H1 (cell line): ENCODE data around the gene ITPKB. TPM values are rescaled to one million over a fixed set of nuclear protein-coding genes. Genes with fewer than 3 reads are reported as not detected.

Experiments used
- CTCF ChIA-PET: fragments of 300-600 bp; sonication (Branson Sonifier 250); formaldehyde crosslinking; loops from one replicate; lab custom pipeline; 2021; ENCODE audit not compliant: partially characterized antibody; lab: Charles Lee
- POLR2A ChIA-PET: fragments of 300-600 bp; sonication (Branson Sonifier 250); formaldehyde crosslinking; loops from one replicate; lab custom pipeline; 2021; ENCODE audit warnings: inconsistent platforms; ENCODE audit not compliant: partially characterized antibody; lab: Charles Lee
- DNase-seq, 2 experiments: peaks; one replicate each; pipeline versions ENCODE4 v3.0.0 to v3.0.0-alpha.2; 2010 to 2022; ENCODE audit warnings: low spot score in 2 of 2, low read depth in 1 of 2, mixed read lengths in 1 of 2
- FAIRE-seq: peaks from 2 replicates; lab custom pipeline; 2011; peaks lifted over from hg19 to GRCh38; lab: Jason Lieb, UNC
- H2AFZ ChIP-seq: 2 replicates; pipeline ENCODE4 v1.8.1; 2012; ENCODE audit warnings: low read length, inconsistent platforms
- H2AK5ac ChIP-seq: 2 replicates; pipeline ENCODE4 v1.6.1; 2013; ENCODE audit warnings: low read depth, low read length
- H2BK120ac ChIP-seq: replicated peaks from 2 replicates; pipeline ENCODE3; 2013; ENCODE audit warnings: low read depth, low read length, inconsistent platforms
- H2BK12ac ChIP-seq: 2 replicates; pipeline ENCODE4 v1.6.1; 2013; ENCODE audit warnings: low read depth, low read length
- H2BK15ac ChIP-seq: 2 replicates; pipeline ENCODE4 v1.6.1; 2013; ENCODE audit warnings: low read length
- H2BK20ac ChIP-seq: 2 replicates; pipeline ENCODE4 v1.6.1; 2013; ENCODE audit warnings: low read length
- H2BK5ac ChIP-seq: 2 replicates; pipeline ENCODE4 v1.6.1; 2013; ENCODE audit warnings: low read depth, low read length
- H3K14ac ChIP-seq: 2 replicates; pipeline ENCODE4 v1.6.1; 2013; ENCODE audit warnings: inconsistent platforms; ENCODE audit not compliant: insufficient read length
- H3K18ac ChIP-seq: 2 replicates; pipeline ENCODE4 v1.6.1; 2013; ENCODE audit warnings: low read length; ENCODE audit errors: extremely low read depth
- H3K23ac ChIP-seq: 2 replicates; pipeline ENCODE4 v1.6.1; 2013; ENCODE audit warnings: inconsistent platforms; ENCODE audit not compliant: insufficient read length
- H3K23me2 ChIP-seq: 2 replicates; pipeline ENCODE4 v1.6.1; 2013; ENCODE audit warnings: low read depth, low read length
- H3K27ac ChIP-seq: 2 replicates; pipeline ENCODE4 v1.6.1; 2011; ENCODE audit warnings: low read depth, low read length, inconsistent platforms
- H3K27me3 ChIP-seq, 4 experiments: replicated peaks in 1 of 4; 1 replicate in 1 of 4; 2 replicates in 3 of 4; pipeline versions ENCODE4 v1.6.1 to v1.8.1; 2011 to 2013; ENCODE audit warnings: low read length in 3 of 4, mild to moderate bottlenecking in 3 of 4, inconsistent platforms in 2 of 4, mixed read lengths in 2 of 4, moderate library complexity in 1 of 4; ENCODE audit not compliant: control insufficient read depth in 3 of 4, insufficient read depth in 3 of 4; ENCODE audit errors: extremely low read depth in 1 of 4
- H3K36me3 ChIP-seq, 4 experiments: 2 replicates each; pipeline versions ENCODE4 v1.6.1 to v1.8.1; 2011 to 2013; ENCODE audit warnings: mild to moderate bottlenecking in 4 of 4, low read length in 3 of 4, moderate library complexity in 2 of 4, control low read depth in 1 of 4, inconsistent platforms in 1 of 4; ENCODE audit not compliant: insufficient read depth in 4 of 4, control insufficient read depth in 2 of 4
- H3K4ac ChIP-seq: replicated peaks from 2 replicates; pipeline ENCODE3; 2013; ENCODE audit warnings: low read length, low read depth, mixed read lengths, inconsistent platforms; ENCODE audit not compliant: insufficient read length
- H3K4me1 ChIP-seq, 4 experiments: replicated peaks in 1 of 4; 1 replicate in 1 of 4; 2 replicates in 3 of 4; pipeline versions ENCODE4 v1.6.1 to v1.8.1; 2011 to 2013; ENCODE audit warnings: low read length in 3 of 4, inconsistent platforms in 2 of 4, mixed read lengths in 1 of 4; ENCODE audit not compliant: insufficient read depth in 4 of 4, control insufficient read depth in 3 of 4
- H3K4me2 ChIP-seq, 2 experiments: 2 replicates each; pipeline versions ENCODE4 v1.6.1 to v1.8.1; 2011 to 2013; ENCODE audit warnings: low read depth in 2 of 2, low read length in 2 of 2, control low read depth in 1 of 2, inconsistent platforms in 1 of 2, mild to moderate bottlenecking in 1 of 2; ENCODE audit not compliant: insufficient read depth in 1 of 2
- H3K4me3 ChIP-seq, 4 experiments: fragments of 200-600, 300-600 bp in 1 of 4; sonication (generic), shearing (Covaris generic), sonication (Bioruptor Twin) in 1 of 4; 2 replicates each; pipeline versions ENCODE4 v1.5.1 to v1.8.1; 2011 to 2016; ENCODE audit warnings: low read length in 4 of 4, low read depth in 3 of 4, control low read depth in 2 of 4, inconsistent platforms in 2 of 4, mild to moderate bottlenecking in 2 of 4, mixed read lengths in 1 of 4, moderate library complexity in 1 of 4; ENCODE audit not compliant: insufficient read depth in 2 of 4; ENCODE audit errors: extremely low read depth in 1 of 4
- H3K56ac ChIP-seq: replicated peaks from 2 replicates; pipeline ENCODE3; 2013; ENCODE audit warnings: low read depth, mild to moderate bottlenecking, mixed read lengths, low read length, inconsistent platforms; ENCODE audit not compliant: insufficient read length
- H3K79me1 ChIP-seq: 2 replicates; pipeline ENCODE4 v1.6.1; 2013; ENCODE audit warnings: low read depth, low read length, control low read depth
- H3K79me2 ChIP-seq, 2 experiments: 2 replicates each; pipeline versions ENCODE4 v1.6.1 to v1.8.1; 2012 to 2013; ENCODE audit warnings: low read length in 2 of 2, mild to moderate bottlenecking in 2 of 2, inconsistent platforms in 1 of 2; ENCODE audit not compliant: insufficient read depth in 2 of 2, control insufficient read depth in 1 of 2
- H3K9ac ChIP-seq, 4 experiments: replicated peaks in 1 of 4; 1 replicate in 1 of 4; 2 replicates in 3 of 4; pipeline versions ENCODE4 v1.6.1 to v1.8.1; 2011 to 2013; ENCODE audit warnings: low read depth in 3 of 4, low read length in 3 of 4, control low read depth in 2 of 4, mild to moderate bottlenecking in 2 of 4, moderate library complexity in 2 of 4, inconsistent platforms in 1 of 4; ENCODE audit errors: extremely low read depth in 1 of 4
- H3K9me3 ChIP-seq, 2 experiments: 2 replicates each; pipeline versions ENCODE4 v1.6.1 to v1.8.1; 2012 to 2013; ENCODE audit warnings: mild to moderate bottlenecking in 2 of 2, moderate library complexity in 2 of 2, control low read depth in 1 of 2, inconsistent platforms in 1 of 2, low read depth in 1 of 2, low read length in 1 of 2, mixed read lengths in 1 of 2; ENCODE audit not compliant: insufficient read depth in 2 of 2
- H4K20me1 ChIP-seq, 2 experiments: replicated peaks in 1 of 2; 2 replicates each; pipeline versions ENCODE3 to v1.8.1; 2011 to 2013; ENCODE audit warnings: inconsistent platforms in 2 of 2, low read length in 2 of 2, mild to moderate bottlenecking in 1 of 2; ENCODE audit not compliant: insufficient read depth in 2 of 2, control insufficient read depth in 1 of 2
- H4K5ac ChIP-seq: 2 replicates; pipeline ENCODE4 v1.6.1; 2013; ENCODE audit warnings: low read length, low read depth, mixed read lengths, inconsistent platforms; ENCODE audit not compliant: insufficient read length
- H4K8ac ChIP-seq: 2 replicates; pipeline ENCODE4 v1.8.0; 2013; ENCODE audit warnings: mild to moderate bottlenecking, moderate library complexity, low read length, inconsistent platforms; ENCODE audit not compliant: insufficient read depth; ENCODE audit errors: extremely low read depth
- H4K91ac ChIP-seq: replicated peaks from 2 replicates; pipeline ENCODE3; 2013; ENCODE audit warnings: low read length, mixed read lengths, inconsistent platforms; ENCODE audit not compliant: insufficient read length
- ASH2L ChIP-seq: fragments of 200-600, 300-600 bp; sonication (generic); IDR thresholded peaks from one replicate; pipeline ENCODE4 v1.7.1; 2017; ENCODE audit warnings: low read length
- HDAC6 ChIP-seq: IDR thresholded peaks from one replicate; pipeline ENCODE4 v1.7.1; 2012; ENCODE audit warnings: low read depth, mild to moderate bottlenecking, inconsistent platforms, low read length, moderate library complexity
- MAFK ChIP-seq: IDR thresholded peaks from 2 replicates; pipeline ENCODE4 v1.6.1; 2012; ENCODE audit warnings: low read depth, mild to moderate bottlenecking, improper control_type of control experiment, low read length
- WGBS, 2 experiments: shearing (Covaris generic) in 1 of 2; methylation state at CpG; one replicate each; pipeline versions ENCODE4 v1.1.6 to v1.1.7; 2013 to 2015; ENCODE audit warnings: low lambda C conversion rate in 2 of 2, mixed read lengths in 2 of 2, inconsistent platforms in 1 of 2, low coverage in 1 of 2, missing lambda C conversion rate in 1 of 2; ENCODE audit not compliant: insufficient replicate concordance in 2 of 2, insufficient coverage in 1 of 2, insufficient read length in 1 of 2; ENCODE audit errors: extremely low coverage in 1 of 2, missing lambda C conversion rate in 1 of 2; 5-methylcytosine and 5-hydroxymethylcytosine counted together
- polyA plus RNA-seq, 7 experiments: library from polyadenylated mRNA; depleted of rRNA in 3 of 7; stranded (reverse) in 5 of 7; unstranded in 2 of 7; fragments of >200 nt in 5 of 7; fragments of 200-250 nt in 2 of 7; gene quantifications; 1 replicate in 5 of 7; 2 replicates in 1 of 7; 4 replicates in 1 of 7; pipeline versions ENCODE4 v1.2.1 to v1.2.3, GENCODE V29; 2011 to 2013; ENCODE audit warnings: missing spikeins in 2 of 7, mixed read lengths in 2 of 7
- total RNA-seq: library from RNA; stranded (reverse); fragmentation: NEBNext Ultra II Directional; extraction: Animal tissue kit (Norgen Biotek cat#: 25700); gene quantifications from 2 replicates; pipeline ENCODE4 v1.2.1, GENCODE V29; 2021

ITPKB gene
- total and polyA plus RNA-seq, 2 of the 8 experiments (the other 6 are each of a cell fraction or from before 2014, with no cell fraction given): 1.7 to 4.8 TPM

DNA sequence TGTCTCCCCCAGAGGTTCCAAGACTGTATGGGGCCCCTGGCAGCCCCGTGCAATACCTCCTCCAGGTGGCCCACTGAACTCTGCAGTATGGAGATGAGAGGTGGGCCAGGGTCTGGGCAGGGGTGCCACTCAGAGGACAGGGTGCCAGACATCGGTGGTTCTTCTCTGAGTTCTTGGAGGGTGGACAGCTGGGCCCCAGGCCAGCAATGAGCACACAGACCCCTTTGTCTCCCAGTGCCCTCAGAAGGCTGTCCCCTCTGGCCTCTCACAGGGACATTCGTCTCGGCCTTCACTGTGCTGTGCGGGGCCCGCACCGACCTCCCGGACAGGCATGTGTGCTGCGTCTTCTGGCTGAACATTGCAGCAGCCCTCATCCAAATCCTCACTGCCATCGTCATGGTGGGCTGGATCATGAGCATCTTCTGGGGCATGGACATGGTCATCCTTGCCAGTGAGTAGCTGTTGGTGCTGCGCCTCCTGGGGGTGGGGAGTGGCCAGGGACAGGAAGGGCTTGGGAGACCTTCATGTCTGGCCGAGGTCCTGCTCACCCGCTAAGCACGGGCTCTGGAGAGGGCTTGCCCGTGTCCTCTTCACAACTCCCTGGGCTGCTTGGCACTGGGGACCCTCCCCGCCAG, 142.4 kb downstream of the ITPKB start:
- H3K23ac ChIP-seq: no peak overlapping the region
- H3K79me1 ChIP-seq: no peaks in the 10 kb centered on the region
- no peak overlapping the region for H4K91ac ChIP-seq
- H3K14ac ChIP-seq: no peak overlapping the region
- H3K4ac ChIP-seq: no peak overlapping the region
- H2BK120ac ChIP-seq: no peak overlapping the region
- no peak overlapping the region for H2AFZ ChIP-seq
- H3K56ac ChIP-seq: no peak overlapping the region
- H2AK5ac ChIP-seq: no peak overlapping the region
- H2BK15ac ChIP-seq: 0 out of 2 replicates have a peak overlapping the region, but pooled peaks have one; percentile 16
- ChIA-PET POLR2A (no interaction called here), CTCF (interaction anchor here (1.2 to 2.9 kb wide), 2 partner anchors 10 to 11 kb away, joined by 5 to 9 read pairs; no protein-coding TSS in a partner anchor)
- no peak overlapping the region for H2BK5ac ChIP-seq
- no peak overlapping the region for H2BK12ac ChIP-seq
- no peak for DNase-seq
- 0 out of 2 replicates have a peak, but pooled peaks cover 2% of the 10 kb centered on the region for H3K23me2 ChIP-seq
- peaks cover 0 to 3% of the 10 kb centered on the region in 2 experiments; a peak in 1 of 4 replicates for H3K9me3 ChIP-seq
- H4K20me1 ChIP-seq: no peaks in the 10 kb centered on the region
- H3K27me3 ChIP-seq: no peaks in the 10 kb centered on the region
- no peak overlapping the region for H3K4me2 ChIP-seq
- H3K79me2 ChIP-seq: no peaks in the 10 kb centered on the region
- no peak overlapping the region for H2BK20ac ChIP-seq
- H3K18ac ChIP-seq: no peak overlapping the region
- 93% methylated on average over 16 of the region's 16 CpGs; no CpG with 5 or more reads in 1 of the 2 experiments for WGBS, 2 experiments
- no peak overlapping the region for H3K27ac ChIP-seq
- no peaks in the 10 kb centered on the region for H3K36me3 ChIP-seq
- TF ChIP-seq HDAC6 (no peak), ASH2L (no peak), MAFK (no peak)
- H3K4me3 ChIP-seq: no peak overlapping the region
- H3K9ac ChIP-seq: no peak overlapping the region
- H4K8ac ChIP-seq: no peak overlapping the region
- no peak overlapping the region for H4K5ac ChIP-seq
- H3K4me1 ChIP-seq: no peaks in the 10 kb centered on the region
- no peak for FAIRE-seq
